Measurements from ENCODE around the gene VARS1. TPM values are rescaled to one million over a fixed set of nuclear protein-coding genes. Genes with fewer than 3 reads are reported as not detected.
"Not testable (repeated sequence)": the region's sequence is repeated elsewhere in the genome, so short reads cannot be mapped to it uniquely, and the experiment has no call there.

VARS1 gene
- total RNA-seq, 2 experiments from 2014 or later: 51.2 to 137 TPM

DNA sequence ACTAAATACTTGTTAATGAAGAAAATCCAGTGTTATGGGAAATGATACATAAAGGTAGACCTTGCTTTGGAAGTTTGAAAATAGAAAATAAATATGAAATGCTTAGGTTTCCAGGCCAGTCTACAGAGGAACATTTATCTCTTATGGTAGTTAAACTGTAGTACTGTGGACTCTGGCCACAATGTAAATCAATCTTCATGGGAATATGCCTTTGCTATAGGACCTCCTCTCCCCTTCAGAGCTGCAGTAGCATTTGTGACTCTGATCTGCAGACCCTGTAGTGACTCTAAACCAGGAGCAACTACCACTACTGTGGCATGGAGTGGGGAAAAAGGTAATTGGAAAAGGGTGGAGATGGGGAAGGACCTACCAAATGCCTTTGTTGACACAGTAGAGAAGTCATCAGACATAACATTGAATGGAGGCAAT is 24.3 kb upstream of the VARS1 start:
- no peaks in the 10 kb centered on the region for H3K9me3 ChIP-seq (ENCODE audit: low read length)
- no peaks in the 10 kb centered on the region for H3K9me2 ChIP-seq (ENCODE audit: insufficient read depth, low read length)
- H3K4me3 ChIP-seq (ENCODE audit: low read depth, low read length, poor library complexity, severe bottlenecking): no peak overlapping the region
- peaks cover 43% of the 10 kb centered on the region for H3K4me1 ChIP-seq (ENCODE audit: insufficient read depth, low read length, poor library complexity, severe bottlenecking)
- TF ChIP-seq CTCF (conservative IDR thresholded peaks at IDR 0.05; ENCODE audit: low read length) (no peak), EZH2phosphoT487 (IDR thresholded peaks at IDR 0.05; ENCODE audit: borderline replicate concordance, low read depth, low read length) (no peak)
- no peak overlapping the region for H3K4me2 ChIP-seq (ENCODE audit: low read length)
- H3K79me2 ChIP-seq (ENCODE audit: insufficient read depth, low read depth, low read length): no peaks in the 10 kb centered on the region
- CTCF ChIA-PET (ENCODE audit: unreplicated experiment): no interaction called here
- no peaks in the 10 kb centered on the region for H4K20me1 ChIP-seq (ENCODE audit: insufficient read depth, low read length)
- H3K27ac ChIP-seq (ENCODE audit: low read depth, low read length, poor library complexity, severe bottlenecking): no peak overlapping the region
- no peaks in the 10 kb centered on the region for H3K36me3 ChIP-seq (ENCODE audit: insufficient read depth, low read length)
- DNase-seq (ENCODE audit: low spot score): no peak
- no TSS peak for BruUV-seq (replicated peaks)
- no peak overlapping the region for H2AFZ ChIP-seq (ENCODE audit: low read length)
- intact Hi-C loops (cut with micrococcal nuclease; ENCODE audit: unreplicated experiment): loop anchor here (10.0 kb wide), 1 partner anchor 1575 kb away; the partner anchor contains the start of gene KIFC1
- POLR2A ChIA-PET: interaction anchor here (0.8 to 1.2 kb wide), 2 partner anchors 10 to 13 kb away, joined by 3 to 5 read pairs; partner anchors contain the start of gene LSM2

DNA sequence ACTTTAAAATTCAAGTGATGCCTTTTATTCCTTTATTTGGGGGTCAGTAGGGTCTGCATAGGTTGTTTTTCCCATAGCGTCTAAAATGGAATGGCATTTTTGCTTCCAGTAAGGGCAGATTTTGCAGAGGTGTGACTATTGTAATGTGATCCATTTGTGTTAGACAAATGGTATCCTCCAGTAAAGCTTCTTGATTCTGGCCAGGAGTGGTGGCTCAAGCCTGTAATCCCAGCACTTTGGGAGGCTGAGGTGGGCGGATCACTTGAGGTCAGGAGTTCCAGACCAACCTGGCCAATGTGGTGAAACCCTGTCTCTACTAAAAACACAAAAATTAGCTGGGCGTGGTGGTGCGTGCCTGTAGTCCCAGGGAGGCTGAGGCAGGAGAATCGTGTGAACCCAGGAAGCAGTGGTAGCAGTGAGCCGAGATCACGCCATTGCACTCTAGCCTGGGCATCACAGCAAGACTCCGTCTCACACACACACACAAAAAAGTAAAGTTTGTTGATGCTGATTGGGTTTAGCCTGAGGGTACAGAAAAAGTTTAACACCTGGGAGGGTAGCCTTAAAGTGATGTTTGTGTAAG is 22.5 kb upstream of the VARS1 start:
- Histone ChIP-seq H3K4me1 (ENCODE audit: insufficient read depth, low read length, poor library complexity, severe bottlenecking) (peaks cover 32% of the 10 kb centered on the region), H2AFZ (ENCODE audit: low read length) (peak overlapping the region; percentile 53; the same call in 1 of the 2 replicates), H3K4me2 (ENCODE audit: low read length) (peak overlapping the region; percentile 38; the same call in 1 of the 2 replicates)
- H3K79me2 ChIP-seq (ENCODE audit: insufficient read depth, low read depth, low read length); H3K36me3 ChIP-seq (ENCODE audit: insufficient read depth, low read length); H3K4me3 ChIP-seq (ENCODE audit: low read depth, low read length, poor library complexity, severe bottlenecking); POLR2A ChIA-PET; H3K27ac ChIP-seq (ENCODE audit: low read depth, low read length, poor library complexity, severe bottlenecking); CTCF ChIA-PET (ENCODE audit: unreplicated experiment); H3K9me2 ChIP-seq (ENCODE audit: insufficient read depth, low read length); BruUV-seq (replicated peaks); H3K9me3 ChIP-seq (ENCODE audit: low read length); H4K20me1 ChIP-seq (ENCODE audit: insufficient read depth, low read length); DNase-seq (ENCODE audit: low spot score): not testable (repeated sequence)
- intact Hi-C loops (cut with micrococcal nuclease; ENCODE audit: unreplicated experiment): loop anchor here (10.0 kb wide), 1 partner anchor 1577 kb away; the partner anchor contains the start of gene KIFC1
- 0 out of 2 replicates have a peak, but pooled peaks have one; percentile 9 for TF ChIP-seq CTCF (conservative IDR thresholded peaks at IDR 0.05; ENCODE audit: low read length)

Measured in OCI-LY7 (cell line).